GM18951 (cell line): ENCODE results near the gene RFX3.

Experiments
- POLR2A ChIP-seq: IDR thresholded peaks from 4 replicates; pipeline ENCODE4 v1.6.1; 2011; ENCODE audit warnings: mild to moderate bottlenecking; ENCODE audit not compliant: insufficient read length, insufficient read depth; ENCODE audit errors: extremely low read depth
- in situ Hi-C: fragments of 300-500 bp; cut with MboI; formaldehyde crosslinking; loops from one replicate; pipeline ENCODE4 v1.12.0; 2022; ENCODE audit warnings: low sequenced_read_pairs, mixed read lengths, inconsistent platforms; ENCODE audit not compliant: unreplicated experiment

The RFX3 gene

GRCh38 chr9:3367185-3367584, 158.6 kb downstream of the RFX3 start:
- in situ Hi-C loops: no loop called here
- no peak for TF ChIP-seq POLR2A

DNA sequence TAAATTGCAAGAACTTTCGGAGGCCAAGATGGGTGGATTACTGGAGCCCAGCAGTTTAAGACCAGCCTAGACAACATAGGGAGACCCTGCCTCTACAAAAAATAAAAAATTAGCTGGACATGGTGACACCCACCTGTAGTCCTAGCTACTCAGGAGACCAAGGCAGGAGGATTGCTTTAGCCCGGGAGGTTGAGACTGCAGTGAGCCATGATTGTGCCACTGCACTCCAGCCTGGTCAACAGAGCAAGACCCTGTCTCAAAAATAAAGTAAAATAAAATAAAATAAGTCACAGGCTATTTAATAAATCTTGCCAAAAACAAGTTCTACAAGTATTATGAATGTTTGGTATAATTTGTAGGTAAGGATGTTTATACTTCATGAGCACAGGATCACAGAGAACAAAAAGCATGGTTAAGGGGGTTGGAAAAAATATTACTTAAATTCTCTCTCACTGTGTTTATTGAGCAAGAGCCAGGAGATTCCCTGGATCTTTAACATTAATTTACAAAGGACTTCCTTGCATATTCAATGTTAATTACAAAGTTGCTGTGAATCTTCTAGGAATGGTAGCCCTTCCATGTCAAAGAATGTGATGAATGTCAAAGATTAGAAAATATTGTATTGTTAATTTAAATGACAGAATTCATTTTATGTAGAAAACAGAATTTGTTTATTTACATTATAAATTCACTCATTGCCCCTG, 164.0 kb downstream of the RFX3 start:
- in situ Hi-C loops: no loop called here
- no peak for TF ChIP-seq POLR2A

DNA sequence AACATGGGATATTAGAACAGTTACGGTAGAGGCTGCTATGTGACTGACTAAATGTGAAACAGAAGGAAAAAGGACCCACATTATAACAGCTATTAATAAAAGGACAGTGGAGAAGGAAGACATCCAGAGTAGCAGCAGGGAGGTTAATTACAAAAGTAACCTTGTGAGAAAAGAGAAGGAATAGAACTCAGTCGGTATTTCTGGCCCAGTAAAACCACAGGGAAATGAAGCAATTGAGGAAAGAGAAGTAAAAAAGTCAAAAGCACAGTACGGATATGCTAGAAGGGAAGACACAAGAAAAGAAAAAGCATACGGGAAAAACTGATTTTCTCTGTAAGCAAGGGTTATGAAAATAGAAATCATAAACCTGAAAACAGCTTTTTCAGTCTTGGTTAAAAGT, 164.7 kb downstream of the RFX3 start:
- in situ Hi-C loops: no loop called here

GRCh38 chr9:3360245-3360644, 165.6 kb downstream of the RFX3 start:
- no peak for TF ChIP-seq POLR2A
- in situ Hi-C loops: no loop called here

More for the DNA sequence above, 164.7 kb downstream of the RFX3 start:
- TF ChIP-seq POLR2A: no peak

- in situ Hi-C loops: no loop called here
- no peak for TF ChIP-seq POLR2A
These were observed 166.0 kb downstream of the RFX3 start for GRCh38 chr9:3359778-3360177.

DNA sequence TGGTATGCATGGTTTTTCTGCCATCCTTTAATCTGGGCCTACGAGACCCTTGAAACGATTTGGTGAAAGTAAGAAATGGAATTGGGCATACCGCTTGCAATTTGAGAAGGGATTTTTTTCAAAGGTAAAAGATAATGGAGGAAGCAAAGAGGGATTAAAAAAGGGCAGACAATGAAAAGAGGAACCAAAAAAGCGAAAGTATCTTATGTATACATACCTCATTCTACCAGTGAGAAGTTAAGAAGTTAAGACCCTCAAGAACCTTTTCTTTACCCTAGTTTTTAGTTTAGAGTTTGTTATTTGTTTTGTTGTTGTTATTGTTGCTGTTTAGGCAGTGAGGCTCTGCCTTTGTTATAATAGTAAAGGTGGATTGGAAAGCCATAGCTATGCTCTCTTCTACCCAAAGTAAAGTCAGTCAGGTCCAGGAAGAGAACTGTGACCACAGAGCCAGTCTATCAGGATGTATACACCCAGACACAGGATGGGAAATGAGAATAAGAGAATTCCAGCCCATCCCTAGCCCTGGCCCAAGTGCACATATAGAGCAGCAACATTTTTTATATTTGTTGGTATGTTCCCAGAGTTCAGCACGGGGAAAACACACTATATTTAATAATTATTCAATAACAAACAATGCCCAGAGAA, 166.6 kb downstream of the RFX3 start:
- in situ Hi-C loops: no loop called here
- TF ChIP-seq POLR2A: no peak

- in situ Hi-C loops: no loop called here
- no peak for TF ChIP-seq POLR2A
These were observed 177.6 kb downstream of the RFX3 start for GRCh38 chr9:3348169-3348568.

- TF ChIP-seq POLR2A: no peak
- in situ Hi-C loops: no loop called here
These were observed 179.3 kb downstream of the RFX3 start for GRCh38 chr9:3346549-3346948.

- in situ Hi-C loops: no loop called here
- no peak for TF ChIP-seq POLR2A
These were observed 182.1 kb downstream of the RFX3 start for GRCh38 chr9:3343671-3344070.

DNA sequence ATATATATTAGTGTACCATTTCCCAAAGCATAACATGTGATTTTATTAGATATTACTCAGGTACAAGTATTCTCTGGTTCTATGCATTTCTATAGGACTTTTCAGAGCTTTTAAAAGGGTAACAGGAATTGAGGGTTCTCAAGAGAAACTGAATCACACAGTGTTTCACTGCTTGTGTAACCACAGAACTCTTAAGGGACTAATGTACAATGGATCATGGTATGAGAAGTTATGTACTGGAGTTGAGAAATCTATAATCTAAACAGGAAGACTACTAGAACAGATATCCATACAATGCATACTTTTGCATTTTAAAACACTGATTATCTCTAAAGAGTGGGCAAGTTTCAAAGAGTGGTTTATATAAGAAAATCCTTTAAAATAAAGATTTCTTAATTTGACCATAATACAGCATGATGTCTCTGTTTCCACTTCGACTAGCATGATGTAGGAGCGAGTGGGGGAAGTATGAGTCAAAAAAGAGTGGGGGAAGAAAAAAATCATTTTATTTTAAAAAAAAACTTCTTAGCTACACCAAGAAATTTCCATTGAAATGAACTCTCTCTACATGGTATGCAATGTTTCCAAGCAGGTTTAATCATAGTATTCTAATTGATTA, 183.5 kb downstream of the RFX3 start:
- no peak for TF ChIP-seq POLR2A
- in situ Hi-C loops: no loop called here

DNA sequence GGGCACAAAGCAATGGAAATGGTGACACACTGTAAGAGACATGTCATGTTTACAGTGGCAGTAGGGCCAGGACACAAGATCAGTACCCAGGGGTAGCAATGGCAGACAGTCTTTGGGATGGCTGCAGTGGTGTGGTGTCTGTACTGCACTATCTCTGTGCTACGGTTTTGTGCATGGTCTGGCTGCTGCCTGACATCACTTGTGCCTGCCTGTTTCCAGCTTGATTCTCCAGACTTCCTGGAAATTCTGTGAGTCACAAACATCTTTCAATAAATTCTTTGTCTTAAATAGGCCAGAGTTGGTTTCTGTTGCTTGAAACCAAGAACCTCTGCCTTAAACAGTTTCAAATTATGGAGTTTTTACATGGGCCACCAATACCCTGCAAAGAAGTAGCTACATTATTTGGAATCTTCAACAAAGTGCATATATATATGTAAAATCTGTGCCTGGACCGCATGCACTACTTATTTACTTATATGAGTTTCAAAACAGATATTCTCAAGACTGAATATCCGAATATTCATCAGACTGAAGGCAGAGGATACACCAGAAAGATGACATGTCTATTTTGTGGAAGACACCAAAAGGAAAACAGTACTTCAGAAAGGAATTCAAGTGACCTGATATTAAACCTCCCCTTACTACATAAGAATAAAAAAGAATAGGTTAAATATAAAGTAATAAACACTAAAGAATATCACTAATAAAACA, 188.1 kb downstream of the RFX3 start:
- no peak for TF ChIP-seq POLR2A
- in situ Hi-C loops: no loop called here

DNA sequence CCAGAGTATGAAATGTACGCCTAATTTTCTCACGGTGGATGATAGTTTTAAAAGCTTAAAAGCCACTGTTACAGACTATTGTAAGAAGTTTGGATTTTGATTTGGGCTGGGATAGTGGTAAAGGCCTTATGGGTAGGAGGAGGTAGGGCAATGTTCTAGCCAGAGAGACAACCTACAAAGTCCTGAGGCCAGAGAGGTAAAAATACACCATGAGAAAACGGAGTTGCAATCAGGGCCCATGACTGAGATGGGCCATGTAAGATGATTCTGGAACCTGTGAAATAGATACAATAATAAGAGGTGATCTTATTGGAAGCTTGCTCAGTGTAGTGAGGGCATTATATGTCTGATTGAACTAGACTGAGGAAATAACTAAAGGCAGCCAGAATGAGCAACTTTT, 188.8 kb downstream of the RFX3 start:
- in situ Hi-C loops: no loop called here
- TF ChIP-seq POLR2A: no peak

DNA sequence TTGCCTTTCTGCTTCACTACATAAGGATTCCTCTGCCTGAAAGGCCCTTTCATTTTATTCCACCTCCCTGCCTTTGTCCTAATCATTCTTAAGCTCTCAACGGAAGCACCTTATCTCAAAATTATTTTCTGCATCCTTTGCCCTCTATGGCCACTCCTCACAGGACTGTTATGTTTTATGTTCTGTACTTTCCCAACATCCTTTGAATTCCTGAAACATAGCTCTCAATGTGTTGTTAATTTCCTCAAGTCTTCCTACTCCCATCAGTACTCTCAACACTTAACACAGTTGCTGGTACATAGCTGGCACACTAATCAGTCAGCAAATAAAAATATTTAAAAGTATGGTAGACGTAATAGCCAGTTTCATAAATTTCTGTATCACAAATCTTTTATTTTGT, 193.0 kb downstream of the RFX3 start:
- in situ Hi-C loops: no loop called here
- TF ChIP-seq POLR2A: no peak
